NCI-H2196 (cell line): ENCODE data around the gene ZFPM1.

Experiments
- DNase-seq: peaks from one replicate; lab custom pipeline; 2025; ENCODE audit not compliant: unreplicated experiment; lab: John Stamatoyannopoulos, UW

ZFPM1 gene

DNA sequence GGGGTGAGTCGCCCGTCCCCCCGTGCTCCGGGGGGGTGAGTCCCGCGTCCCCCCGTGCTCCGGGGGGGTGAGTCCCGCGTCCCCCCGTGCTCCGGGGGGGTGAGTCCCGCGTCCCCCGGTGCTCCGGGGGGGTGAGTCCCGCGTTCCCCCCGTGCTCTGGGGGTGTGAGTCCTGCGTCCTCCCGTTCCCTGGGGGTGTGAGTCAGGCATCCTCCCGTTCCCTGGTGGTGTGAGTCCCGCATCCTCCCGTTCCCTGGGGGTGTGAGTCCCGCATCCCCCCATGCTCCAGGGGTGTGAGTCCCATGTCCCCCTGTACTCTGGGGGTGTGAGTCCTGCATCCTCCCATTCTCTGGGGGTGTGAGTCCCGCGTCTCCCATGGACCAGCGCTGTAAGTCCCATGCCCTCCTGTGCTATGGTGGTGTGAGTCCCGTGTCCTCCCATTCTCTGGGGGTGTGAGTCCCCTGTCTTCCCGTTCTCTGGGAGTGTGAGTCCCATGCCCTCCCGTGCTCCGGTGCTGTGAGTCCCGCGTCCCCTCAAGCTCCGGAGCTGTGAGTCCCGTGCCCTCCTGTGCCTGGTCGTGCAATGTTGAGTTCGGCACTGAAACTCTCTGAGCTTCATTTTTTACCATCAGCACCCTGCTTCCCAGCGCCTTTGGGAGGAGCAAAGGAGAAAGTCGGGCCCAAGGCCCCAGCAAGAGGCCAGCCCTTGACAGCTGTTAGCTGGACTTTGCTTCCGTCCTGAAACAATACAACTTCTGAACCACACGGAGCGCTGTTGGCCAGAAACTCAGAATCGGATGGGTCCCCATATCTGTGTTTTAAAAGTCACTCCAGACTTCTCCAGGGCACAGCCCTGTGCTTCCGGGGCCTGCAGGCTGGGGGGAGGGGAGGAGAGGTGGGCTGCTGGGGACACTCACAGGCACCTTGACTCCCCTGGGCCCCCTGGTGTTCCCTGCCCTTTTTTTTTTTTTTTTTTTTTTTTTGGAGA is 105.7 kb downstream of the ZFPM1 start:
- DNase-seq = peak; percentile 73

DNA sequence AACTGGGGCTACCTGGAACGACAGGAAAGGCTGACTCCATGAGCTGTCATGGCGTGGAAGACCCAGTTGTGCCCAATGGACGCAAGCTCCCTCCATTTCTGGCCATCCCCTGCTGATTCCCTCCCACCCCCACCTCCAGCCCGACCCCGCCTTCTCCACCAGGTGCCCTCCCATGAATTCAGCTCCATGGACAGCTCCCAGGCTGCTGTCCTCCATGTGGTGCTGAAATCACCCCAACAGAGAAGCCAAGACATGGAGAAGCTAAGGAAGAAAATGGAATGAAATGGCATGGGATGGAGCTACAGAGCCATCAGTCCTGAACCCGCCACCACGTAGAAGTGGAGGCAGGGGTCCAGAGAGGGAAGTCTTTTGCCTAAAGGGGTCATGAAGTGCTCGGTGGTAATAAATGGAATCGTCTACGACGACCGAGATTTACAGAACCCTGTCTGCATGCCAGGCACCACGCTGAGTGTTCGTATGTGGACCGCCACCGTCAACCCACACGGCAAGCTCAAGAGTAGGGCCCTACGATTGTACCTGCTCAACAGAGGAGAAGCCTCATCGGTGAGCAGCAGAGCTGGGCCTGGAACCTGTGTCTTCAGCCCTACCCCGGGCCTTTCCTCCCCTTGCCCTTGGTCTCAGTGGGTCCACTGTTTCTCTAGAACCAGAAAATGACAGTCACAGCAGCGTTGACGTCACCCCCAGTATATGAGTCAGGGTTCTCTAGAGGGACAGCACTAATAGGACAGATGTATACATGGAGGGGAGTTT is 107.8 kb downstream of the ZFPM1 start:
- DNase-seq = no peak

DNA sequence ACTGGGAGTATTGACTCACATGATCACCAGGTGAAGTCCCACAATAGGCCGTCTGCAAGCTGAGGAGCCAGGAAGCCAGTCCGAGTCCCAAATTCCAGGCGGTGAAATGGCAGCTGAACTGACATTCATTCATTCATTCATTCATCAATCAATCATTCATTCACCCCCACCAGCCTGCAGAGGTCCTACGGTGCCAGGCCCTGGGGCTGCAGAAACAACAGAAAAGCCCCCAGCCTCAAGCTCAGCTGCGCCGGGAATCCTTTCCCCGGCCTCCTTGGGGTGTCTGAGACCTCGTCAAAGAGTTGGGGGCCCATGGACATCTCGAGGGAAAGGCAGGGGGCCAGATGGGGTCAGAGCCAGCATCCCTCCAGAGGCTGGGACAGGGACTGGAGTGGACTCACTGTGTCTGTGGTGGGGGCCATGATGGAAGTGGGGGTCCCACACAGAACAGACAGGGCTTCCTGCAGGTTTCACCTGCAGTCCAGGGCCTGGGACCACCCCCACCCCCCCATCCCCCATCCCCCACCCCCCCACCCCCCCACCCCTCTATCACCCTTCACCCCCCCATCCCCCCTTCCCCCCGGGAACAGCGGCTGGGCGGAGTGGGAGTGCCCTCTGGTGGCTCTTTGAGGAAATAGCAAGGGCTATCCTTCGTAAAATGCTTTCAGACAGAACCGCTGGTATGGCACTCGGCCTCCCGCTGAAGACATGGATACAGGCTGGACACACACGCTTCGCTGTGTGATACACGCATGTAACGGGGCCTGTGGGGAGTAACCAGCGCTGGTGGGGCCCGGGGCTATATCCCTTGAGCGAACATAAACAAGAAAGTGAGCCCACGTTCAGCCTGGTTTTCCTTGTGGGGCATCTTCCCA is 108.6 kb downstream of the ZFPM1 start:
- DNase-seq = peak; percentile 4

DNA sequence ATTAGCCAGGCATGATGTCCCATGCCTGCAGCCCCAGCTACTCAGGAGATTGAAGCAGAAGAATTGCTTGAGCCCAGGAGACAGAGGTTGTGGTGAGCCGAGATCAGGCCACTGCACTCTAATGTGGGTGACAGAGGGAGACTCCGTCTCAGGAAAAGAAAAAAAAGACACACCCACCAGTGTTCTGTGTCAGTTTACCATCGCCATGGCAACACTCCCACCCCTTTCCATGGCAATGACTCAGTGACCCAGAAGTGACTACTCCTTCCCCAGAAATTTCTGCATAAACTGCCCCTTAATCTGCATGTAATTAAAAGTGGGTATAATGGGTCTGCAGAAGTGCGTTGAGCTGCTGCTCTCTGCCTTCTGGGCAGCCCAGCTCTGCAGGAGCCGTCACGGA is 113.1 kb downstream of the ZFPM1 start:
- DNase-seq = no peak

DNA sequence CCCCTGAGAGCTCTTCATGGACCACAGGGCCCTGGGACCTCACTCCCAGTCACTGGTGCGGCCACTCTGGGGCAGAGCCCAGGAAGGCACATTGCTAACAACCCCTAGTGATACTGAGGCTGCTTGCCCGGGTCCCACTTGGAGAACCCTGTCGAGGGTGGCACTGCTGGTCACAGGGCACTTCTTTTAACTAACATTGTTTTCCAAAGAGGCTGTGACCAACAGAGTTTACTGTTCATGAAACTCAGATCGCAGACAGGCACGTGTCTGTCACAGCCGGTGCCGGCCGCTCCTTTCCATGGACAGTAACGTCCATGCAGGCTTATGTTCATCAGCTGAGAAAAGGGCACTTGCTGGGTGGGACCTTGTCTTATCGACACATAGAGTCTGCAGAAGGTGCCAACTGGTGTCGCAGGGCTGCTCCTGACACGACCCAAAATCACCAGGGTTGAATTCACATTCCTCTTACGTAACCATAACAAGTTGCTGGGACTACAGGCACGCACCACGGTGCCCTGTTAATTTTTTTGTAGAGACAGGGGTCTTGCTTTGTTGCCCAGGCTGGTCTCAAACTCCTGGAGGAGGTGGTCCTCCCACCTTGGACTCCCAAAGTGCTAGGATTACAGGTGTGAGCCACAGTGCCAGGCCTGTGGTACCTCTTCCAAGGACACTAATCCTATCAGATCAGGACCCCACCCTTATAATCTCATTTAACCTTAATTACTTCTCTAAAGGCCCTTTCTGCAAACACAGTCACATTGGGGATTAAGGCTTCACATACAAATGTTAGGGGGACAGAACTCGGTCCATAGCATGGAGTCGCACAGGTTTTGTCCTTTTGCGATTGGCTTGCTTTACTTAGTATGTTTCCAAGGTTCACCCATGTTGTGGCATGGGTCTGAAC is 115.9 kb downstream of the ZFPM1 start:
- no peak for DNase-seq

DNA sequence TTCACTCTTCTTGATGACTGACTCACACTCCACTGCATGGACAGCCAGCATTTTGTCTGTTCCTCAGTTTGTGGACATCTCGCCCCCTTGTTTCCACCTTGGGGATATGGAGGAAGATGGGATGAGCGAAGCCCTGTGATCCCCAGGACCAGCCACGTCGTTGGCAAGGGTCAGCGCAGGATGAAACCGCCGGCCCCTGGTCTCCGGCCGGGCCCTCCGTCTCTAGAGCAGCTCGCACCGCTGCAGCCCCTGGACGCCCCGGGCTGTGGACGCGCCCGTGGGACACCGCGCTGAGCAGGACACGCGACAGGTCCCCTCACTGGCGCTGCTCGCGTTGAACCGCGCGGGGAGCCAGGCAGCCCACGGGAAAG is 116.5 kb downstream of the ZFPM1 start:
- no peak for DNase-seq

DNA sequence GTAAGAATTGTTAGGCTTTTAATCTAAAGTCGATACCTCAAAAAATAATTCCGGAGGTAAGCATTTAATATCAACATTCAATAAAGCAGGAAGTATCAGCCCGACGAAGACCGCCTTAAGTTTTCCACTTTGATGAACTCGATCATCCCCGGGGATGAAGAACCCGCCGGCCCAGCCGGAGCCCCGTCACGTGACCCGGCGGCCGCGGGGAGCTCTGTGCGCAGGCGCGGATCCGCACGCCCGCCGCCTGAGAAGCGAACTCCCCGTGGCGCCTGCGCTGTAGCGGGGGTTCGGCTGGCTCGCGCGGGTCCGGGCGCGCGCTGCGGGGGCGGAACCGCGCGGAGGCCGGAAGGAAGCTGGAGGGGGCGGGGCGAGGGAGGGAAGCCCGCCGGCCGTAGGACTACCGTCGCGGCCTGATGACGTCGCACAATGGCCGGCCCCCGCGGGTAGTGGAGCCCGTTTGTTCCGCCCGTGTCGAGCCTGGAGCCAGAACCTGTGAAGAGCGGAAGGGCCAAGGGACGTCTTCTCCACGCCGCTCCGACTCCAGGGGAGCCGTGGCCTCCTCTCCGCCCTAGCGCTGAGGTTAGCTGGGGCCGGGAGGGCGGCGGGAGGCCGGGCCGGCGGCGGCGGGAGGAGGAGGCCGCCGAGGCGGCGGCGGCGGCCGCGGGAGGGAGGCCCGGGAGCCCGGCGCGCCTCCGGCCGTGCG is 117.1 kb downstream of the ZFPM1 start, which contains the start of gene ZC3H18:
TSS of gene ZC3H18 (plus strand) at position 419 of the 706 bp plus-strand sequence. CDS start 6,721 bp downstream, outside the sequence.
- DNase-seq = peak; percentile 89

DNA sequence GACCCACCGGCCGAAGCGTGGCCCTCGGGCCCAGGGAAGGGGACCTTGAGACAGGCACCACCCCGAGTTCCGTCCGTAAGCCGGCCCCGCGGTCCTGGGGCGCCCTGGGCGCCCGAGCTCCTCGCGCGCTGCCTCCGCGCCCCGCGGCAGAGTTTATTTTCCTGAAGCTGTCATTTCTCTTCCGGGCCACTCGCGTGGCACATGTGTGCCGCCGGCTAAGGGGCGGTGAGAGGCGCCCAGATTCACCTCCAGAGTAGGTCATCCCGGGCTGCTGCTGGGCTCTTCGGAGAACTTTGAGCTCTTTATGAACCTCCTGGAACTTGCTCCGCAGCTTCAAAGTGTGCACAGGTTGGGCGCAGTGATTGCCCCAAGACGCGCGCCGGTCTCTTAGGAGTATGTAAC is 117.6 kb downstream of the ZFPM1 start:
- no peak for DNase-seq

DNA sequence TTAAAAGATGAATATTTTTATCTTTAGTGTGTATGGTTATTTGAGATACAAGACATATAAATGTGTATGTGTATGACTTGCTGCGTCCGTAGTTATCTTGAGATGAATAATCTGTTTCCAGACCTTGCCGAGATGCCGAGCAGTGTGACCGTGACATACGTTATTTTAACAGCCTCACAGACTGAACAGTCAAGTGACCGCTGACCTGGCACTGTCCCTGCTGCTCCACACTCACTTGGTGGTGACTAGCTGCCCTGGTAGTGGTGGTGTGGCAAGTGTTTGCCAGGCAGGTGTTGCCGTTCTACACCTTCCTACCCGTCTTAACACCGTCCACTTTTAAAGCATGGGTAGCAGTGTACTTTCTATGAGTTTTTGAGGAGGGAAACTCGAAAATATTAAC is 122.2 kb downstream of the ZFPM1 start:
- DNase-seq = no peak

DNA sequence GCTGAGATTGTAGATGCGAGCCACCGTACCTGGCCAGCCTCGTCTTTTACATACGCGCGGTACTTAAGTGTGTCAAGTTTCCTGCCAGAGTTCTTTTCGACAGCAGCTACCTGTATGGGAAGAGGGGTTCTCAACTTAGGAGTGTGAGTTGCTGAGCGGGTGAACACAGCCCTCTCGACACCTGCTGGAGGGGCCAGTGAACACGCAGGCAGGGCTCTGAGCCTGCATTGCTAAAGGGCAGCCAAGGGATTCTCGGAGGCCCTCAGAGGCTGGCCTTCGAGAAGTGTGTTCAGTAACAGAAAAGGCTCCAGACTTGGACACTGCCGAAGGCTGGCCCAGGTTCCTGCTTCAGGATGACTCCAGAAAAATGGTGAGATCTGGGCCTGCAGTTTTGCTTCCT is 123.2 kb downstream of the ZFPM1 start:
- DNase-seq = no peak

DNA sequence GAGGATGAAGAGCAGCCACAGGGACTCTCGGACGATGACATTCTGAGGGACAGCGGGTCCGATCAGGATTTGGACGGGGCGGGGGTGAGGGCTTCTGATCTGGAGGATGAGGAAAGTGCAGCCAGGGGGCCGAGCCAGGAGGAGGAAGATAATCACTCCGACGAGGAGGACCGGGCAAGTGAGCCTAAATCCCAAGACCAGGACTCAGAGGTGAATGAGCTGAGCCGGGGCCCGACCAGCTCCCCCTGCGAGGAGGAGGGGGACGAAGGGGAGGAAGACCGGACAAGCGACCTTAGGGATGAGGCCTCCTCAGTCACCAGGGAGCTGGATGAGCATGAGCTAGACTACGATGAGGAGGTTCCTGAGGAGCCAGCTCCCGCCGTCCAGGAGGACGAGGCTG is 124.1 kb downstream of the ZFPM1 start:
- DNase-seq = no peak

DNA sequence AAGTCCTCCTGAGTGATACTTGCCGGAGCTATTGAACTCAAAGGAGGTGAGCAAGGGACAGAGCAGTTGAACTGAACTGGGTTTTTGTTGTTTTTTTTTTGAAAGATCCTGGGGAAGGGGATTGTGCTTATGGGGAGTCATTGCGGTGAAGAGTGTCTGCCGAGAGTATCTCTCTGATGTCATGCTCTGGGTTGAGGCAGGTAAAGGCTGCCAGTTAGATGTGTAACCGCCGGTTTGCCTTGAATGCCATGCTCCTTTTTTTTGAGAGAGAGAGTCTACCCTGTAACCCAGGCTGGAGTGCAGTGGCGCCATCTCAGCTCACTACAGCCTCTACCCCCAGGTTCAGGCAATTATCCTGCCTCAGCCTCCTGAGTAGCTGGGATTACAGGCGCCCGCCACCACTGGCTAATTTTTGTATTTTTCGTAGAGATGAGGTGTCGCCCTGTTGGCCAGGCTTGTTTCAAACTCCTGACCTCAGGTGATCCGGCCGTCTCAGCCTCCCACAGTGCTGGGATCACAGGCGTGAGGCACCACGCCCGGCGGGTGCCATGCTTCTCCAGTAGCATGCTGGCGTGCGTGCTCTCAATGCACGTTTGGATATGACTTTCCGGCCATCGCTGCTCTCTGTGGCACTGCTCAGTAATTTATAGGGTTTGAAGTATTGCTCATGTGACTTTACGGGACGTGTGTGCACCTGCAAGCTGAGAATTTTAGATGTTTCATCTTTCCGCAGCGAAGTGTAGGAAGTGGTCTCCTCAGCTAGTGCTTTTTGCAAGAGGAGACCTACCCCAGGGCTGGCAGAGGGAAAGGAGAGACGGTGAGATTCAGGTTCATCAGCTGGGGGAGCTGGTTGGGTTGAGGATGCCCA is 125.6 kb downstream of the ZFPM1 start:
- DNase-seq = no peak

DNA sequence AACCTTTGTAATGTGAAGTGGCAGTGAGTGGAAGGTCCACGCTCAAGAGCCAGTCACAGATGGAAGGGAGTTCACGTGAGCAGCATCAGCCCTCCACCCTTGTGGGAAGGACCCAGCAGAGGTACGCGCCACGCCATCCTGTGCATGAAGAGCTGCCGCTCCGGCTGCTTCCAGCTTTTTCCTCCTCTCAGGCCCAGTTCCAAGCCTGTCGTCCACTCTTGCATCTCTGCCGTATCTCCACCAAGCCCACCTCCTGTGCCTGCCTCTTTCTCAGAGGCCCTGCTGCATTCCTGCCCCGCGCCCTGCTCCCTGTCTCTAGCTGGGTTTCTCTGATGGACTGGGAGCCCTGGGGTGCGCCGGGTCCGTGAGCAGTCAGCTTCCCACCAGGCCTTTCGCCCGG is 127.3 kb downstream of the ZFPM1 start:
- no peak for DNase-seq

DNA sequence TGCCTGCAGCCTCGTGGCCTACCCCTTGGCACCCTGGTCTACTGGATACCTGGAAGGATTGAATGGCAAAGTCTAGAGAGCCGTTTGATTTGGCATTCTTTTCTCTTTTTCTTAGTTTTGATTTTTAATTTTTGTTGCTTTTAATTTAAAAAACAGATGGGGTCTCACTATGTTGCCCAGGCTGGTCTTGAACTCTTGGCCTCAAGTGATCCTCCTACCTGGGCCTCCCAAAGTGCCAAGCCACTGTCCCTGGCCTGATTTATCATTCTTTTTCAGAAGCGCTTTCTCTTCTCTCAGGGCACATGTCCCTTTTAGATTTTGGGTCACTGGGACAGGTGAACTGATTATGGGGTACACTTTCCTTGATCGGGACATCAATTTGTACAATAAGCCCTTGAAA is 128.0 kb downstream of the ZFPM1 start:
- DNase-seq = no peak

DNA sequence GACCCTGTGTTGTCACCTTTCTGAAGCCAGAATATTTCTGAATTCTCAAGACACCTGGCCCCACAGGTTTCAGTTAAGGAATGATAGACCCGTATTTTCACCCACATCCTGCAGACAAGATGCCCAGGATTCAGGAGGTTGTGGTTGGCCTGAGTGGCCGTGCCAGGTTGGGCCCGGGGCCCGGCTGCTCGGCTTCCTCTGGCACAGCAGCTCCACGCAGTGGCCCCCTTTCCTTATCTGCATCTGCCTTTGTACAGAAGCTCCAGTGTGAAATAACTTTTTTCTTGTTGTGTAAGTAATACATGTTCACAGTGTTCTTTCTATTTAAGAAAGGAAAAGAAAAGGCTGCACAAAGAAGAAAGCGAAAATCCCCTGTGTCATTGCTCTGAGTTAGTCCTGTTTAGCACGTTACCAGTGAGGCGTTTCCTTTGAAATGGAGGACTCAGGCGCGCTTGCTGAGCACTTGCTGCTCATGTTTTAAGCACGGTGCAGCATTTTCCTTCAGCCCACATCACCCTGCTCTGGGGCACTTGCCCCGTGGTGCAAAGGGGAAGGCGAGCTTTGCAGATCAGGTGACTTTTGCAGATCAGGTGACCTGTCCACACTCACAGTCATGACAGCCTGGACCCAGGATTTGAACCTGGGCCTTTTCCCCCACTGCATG is 130.0 kb downstream of the ZFPM1 start:
- no peak for DNase-seq

DNA sequence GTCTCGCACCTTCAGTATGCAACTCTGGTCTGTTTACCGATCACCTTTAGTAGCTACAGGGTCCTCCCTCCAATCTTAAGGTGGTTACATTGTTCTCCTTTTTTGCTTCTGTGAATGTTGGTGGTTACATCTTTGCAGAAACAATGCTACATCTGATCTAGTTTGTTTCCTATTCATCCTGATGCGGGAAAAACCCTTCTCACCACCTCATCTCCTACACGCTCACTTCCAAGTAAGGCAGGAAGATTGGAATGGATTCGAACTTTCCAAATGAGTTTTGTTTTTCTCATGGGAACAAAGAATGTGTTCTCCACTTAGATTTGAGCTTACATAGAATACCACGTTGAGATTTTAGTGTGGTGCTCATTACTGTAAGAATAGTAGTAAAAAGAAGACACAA is 131.6 kb downstream of the ZFPM1 start:
- DNase-seq = no peak

DNA sequence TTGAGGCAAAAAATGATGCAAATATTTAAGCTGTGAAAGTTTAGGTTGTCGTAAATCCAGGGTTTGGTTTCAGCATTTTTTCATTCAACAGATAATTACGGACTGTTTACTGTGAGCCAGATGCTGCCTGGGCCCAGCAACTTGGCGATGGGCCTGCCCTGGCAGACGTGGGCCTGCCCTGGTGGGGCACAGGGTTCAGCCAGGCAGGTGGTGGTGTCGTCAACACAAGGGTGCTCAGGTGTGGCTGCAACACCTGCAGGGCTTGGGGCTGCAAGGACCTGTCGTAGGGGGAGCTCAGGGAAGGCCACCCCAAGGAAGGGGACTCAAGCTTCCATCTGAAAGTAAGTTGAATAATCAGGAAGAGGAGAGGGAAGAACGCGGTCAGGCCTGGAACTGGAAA is 132.2 kb downstream of the ZFPM1 start:
- peak; percentile 37 for DNase-seq
